GM21423 (cell line): Measurements from ENCODE around the gene VWA8.
"Not testable (repeated sequence)": the region's sequence is repeated elsewhere in the genome, so short reads cannot be mapped to it uniquely, and the experiment has no call there.

Source experiments
- ATAC-seq: cut with Tn5 transposase; IDR thresholded peaks from one replicate; pipeline ENCODE4 v1.9.1; 2021; ENCODE audit warnings: mild to moderate bottlenecking, moderate library complexity; ENCODE audit not compliant: unreplicated experiment

The VWA8 gene

DNA sequence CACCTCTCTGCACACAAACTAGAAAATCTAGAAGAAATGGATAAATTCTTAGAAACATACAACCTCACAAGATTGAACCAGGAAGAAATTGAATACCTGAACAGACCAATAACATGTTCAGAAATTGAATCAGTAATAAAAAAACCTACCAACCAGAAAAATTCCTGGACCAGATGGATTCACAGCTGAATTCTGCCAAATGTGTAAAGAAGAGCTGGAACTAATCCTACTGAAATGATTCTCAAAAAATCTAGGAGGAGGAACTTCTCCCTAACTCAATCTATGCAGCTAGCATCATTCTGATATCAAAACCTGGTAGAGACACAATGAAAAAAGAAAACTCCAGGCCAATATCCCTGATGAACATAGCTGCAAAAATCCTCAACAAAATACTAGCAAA lies 336.9 kb downstream of the VWA8 start:
- no peak for ATAC-seq

DNA sequence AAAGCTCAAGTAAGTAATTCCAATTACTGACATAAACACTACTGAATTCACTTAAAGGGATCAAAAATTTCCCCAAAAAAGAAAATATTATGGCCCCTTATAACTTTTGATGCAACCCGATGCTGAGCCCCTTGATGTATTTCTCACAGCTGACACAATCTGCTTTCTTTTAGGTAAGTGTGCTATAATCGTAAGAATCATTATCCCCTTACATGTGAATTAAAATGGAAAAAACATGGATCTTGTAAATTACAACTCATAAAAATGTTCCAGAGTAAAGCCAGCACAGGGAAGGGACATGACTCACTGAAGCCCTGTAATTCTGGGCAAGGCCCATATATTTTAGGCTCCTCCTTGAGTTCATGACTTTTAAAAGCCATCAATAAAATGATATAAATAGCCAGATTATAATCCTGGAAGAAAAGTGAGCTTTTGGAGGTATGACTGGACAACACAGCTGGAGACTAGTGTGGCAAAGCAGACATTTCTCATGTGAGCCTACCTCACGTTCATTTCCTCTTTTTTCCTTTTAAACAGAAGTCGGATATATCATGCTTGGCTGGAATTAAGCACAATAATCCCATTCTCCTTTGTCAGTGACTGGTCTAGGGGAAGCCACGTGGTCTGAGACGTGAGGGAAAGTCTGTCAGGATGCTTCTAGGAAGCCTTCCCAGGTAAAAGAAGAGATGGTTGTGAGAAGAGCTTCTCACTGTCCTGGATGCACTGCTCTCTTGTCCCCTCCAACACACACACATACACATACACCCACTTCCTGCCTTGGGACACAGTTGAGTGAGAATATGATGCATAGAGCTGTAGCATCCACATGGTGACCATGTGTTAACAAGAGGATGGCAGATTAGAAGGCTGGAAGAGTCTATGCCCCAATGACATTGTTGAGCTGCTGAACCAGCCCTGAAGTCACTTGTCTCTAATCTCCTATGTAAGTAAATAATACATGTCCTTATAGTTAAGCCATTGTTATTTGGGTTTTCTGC lies 338.2 kb downstream of the VWA8 start:
- ATAC-seq, result no peak

DNA sequence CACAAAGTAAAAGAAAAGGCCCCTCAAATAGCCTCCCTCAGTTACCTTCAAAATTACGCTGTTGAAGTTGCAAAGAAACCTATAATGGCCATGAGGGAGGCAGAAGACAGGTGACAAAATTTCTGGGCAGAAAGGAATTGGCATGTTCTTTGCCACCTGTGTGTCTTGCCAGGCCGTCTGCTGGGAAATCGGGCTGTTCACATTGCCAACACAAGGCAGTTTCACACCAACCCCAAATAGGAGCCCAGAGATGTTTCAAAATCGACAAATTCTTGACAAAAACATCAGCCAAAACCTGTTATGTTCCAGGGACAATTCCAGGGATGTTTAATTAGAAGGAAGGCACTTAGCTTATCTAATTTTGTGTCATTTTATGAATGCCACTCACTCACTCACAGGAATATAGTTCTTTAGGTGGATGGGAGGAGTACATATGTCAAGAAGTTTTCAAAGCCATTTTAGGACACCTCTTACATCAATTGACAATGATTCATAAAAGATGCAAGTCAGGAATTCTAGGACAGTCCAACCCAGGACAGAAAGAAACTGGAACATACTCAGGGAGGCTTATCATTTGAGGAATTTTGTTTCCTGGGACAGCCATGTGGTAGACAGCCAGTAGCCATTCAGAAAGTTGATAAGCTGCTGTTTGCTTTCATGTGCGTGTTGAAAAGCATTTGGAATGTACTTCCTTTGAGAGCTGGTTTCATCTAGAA lies 339.0 kb downstream of the VWA8 start:
- no peak for ATAC-seq

DNA sequence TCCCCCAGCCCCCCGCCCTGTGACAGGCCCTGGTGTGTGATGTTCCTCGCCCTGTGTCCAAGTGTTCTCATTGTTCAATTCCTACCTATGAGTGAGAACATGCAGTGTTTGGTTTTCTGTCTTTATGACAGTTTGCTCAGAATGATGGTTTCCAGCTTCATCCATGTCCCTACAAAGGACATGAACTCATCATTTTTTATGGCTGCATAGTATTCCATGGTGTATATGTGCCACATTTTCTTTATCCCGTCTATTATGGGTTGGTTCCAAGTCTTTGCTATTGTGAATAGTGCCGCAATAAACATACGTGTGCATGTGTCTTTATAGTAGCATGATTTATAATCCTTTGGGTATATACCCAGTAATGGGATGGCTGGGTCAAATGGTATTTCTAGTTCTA lies 343.3 kb downstream of the VWA8 start:
- ATAC-seq, result not testable (repeated sequence)

DNA sequence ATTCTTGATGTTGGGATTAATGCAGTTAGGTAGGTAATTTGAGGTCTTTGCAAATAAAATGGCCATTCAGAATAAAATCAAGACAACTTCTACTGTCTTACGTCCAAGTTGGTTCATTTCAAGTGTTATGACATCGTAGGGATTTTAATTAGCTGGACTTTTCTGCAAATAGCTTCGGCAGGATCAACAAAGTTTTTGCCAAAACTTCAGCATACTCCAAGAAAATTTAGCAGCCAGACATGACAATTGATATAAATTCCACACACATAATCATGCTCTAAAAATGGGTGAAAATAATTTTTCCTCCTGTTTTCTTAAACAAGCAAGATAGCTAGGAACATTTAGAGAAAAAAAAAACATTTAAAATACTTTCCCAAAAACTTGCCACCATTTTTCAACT lies 344.8 kb downstream of the VWA8 start:
- ATAC-seq, result no peak

DNA sequence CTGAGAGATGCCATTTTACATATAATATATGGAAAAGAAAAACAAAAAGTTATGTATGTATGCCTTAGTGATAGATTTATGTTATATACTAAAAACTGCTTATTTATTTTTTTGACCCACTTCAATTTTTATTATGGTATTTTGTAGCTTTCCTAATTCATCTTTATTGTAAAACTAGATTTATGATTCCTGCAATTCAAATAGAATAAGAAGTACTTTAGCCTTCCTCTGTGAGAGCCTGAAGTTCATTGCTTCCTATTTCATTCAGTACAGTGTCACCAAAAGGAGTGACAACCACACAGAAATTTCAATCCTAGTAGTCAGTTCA lies 345.4 kb downstream of the VWA8 start:
- no peak for ATAC-seq

DNA sequence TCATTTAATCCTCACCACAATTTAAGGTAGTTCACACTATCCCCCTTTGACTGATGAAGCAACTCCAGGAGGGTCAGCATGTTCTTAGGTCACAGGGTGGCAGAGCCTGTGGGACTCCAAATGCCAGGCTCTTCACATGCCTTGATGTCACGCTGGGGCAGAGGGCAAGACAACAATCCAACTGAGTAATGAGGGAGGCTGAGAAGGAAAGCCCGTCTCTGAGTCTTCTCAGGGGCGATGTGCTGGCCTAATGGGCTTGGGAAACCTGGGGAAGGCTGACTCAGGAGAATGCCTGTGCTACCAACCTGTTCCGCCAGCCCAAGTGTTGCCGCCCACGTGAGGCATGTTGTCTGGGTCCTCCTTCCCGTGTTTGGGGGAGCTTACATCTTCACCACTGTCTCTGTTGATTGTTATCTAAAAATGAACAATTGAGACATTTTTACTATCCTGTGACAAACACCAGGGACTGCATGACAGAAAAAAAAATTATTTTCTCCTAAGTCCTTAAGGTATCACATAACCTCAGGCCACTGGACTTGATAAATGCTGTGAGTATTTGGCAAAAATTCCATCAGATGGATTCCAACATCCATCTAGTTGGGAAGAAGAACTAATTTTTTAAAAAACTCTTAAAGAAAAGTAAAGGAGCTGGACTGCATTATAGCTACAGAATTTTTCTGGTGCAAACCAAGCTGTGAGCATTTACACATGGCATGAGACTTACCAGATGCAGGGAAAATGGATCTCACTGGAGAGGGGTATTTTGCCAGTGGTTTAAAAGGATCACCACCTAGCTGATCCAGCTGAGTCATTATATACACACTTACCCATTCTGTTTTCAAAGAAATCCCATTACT lies 346.0 kb downstream of the VWA8 start:
- no peak for ATAC-seq

DNA sequence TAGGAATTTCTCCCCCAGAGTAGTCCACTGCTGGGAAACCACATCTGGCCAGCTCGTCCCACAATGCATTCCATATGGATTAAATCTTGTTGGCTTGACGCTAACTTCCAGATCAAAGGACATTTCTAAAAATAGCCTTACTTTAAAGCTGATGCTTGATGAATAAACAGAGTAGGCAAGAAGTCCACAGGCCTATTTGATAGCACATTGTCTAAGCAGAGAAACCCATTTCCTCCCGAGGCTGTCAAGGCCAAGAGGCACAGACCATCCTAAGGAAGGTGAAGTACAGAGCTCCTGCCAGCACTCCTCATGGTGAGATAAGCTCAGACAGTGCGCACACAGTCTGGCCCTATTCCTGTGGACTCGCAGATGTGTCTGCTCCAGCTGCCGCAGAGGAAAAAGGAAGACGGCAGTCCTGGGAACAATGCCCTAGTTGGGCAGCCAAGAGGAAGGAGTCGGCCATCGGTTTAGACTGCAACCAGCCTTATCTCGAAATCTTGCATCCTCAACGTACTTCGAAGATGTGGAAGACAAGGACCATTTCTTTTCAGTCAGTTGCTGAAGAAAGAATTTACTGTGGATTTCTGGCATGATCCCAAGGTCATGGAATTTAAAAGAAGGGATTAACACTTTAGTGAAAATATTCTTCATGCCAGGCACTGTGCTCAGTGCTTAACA lies 346.8 kb downstream of the VWA8 start:
- no peak for ATAC-seq

DNA sequence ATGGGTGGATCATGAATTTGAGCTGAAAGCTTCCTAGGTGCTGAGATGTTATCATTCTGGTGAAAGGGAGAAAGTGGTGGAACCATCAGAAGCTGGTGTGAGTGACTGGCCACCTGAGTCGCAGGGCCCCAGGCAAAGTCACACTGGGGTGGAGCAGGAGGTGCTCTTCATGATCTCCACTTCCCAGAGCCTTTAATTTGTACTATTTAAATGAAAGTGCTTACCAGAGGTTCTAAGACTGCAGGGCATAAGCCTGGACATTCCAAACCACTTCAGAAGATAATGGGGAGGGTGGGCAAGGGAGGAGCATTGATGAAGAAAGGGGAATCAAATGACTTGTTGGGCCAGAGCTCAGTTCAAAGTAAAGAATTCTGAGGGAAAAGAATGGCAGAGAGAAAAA lies 347.4 kb downstream of the VWA8 start:
- ATAC-seq, result no peak

DNA sequence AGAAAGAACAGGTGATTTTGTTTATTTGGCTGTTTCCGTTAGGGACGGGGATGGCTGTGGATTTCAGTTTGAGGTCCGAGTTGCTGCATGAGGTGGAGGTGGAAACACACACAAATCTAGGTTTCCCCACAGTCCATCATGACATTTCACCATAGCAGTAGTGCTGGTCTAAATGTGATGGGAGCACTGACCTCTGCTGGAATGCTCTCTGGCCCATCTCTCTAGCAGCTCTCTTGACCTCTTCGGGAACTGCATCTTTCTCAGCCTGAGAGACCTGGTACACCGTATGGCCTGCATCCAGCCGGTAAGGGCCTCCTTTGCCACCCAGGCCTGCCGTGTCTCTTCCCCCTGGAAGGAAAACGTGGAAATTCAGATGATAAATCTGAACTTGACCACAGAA lies 349.5 kb downstream of the VWA8 start:
- no peak for ATAC-seq

DNA sequence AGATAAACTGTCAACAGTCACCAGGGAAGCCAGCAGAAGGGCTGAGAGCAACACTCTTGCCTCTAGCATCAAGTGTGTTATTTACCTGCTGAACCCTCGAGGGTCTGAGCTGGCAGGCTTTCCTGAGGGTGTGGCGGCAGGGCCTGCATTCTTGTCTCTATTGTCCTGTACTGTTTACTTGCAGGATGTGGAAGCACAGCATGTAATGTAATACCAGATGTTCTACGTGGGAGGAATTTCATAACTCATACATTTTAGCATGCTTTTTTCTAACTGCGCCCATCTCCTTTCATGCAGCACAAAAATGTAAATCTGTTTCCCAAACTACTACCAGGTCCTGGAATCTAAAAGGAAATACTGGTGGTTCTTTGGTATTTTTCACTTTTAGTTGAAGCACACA lies 350.5 kb downstream of the VWA8 start:
- ATAC-seq, result no peak

DNA sequence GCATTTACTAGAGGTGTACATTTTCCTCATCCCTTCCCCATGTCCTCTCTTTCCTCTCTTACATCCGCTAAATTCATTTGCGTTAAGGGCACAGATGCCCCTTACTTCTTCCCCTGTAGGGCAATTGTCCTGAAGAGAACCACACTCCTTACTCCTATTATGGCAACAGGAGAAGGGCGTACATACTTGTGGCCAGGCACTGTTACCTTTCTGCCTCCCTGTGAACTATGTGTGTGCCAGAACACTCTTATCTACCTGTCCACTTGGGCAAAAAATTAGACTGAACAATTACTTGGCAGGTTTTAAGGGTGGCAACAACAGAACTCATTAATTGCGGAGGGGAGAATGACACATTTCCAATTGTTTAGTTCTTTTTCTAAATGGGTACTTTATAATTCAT lies 351.1 kb downstream of the VWA8 start:
- no peak for ATAC-seq

DNA sequence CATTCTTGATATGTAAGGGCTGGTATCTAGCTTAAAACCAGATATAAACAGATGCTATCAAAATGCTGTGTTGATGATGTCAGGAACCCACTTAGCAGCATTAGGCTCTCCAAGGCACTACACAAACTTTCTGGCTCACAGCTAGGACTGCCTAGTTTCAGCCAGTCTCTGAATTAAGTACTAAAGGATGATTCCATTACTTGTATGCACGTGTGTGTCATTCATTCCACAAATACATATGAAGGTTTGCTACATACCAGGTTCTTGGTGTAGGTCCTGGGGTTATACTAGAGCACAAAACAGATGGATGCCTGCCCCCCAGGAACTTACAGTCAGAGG lies 352.1 kb downstream of the VWA8 start:
- no peak for ATAC-seq

DNA sequence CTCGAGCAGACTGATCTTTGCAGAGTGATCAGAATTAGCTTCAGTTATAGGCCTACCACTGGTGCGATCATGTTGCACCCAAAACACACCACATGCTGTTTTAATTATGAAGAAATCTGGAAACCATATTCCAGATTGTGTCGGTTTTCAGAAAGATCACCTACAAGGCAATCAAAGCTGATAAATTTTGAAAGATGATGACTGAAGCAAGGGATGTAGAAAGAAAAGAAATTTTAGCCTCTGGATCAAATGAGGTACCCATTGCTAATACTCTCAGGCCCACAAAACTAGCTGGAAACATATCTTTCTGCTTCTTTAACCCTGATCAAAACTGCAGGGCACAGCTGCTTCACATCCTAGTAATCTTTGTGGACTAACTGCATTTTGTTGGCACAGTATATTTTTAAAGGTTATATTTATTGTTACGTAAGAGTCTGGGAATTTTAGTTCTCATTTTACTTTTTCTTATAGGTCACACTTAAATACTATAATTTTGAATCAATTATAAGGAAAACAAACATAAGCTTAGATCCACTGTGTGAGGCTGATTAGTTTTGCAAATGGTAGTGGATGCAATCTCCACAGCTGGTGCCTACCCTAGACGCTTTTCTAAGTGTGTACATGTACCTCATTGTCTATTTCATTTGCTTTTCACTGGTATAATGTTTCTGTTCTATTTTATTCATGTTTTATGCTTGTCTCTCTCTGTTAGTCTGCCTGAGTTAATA lies 352.6 kb downstream of the VWA8 start:
- no peak for ATAC-seq

DNA sequence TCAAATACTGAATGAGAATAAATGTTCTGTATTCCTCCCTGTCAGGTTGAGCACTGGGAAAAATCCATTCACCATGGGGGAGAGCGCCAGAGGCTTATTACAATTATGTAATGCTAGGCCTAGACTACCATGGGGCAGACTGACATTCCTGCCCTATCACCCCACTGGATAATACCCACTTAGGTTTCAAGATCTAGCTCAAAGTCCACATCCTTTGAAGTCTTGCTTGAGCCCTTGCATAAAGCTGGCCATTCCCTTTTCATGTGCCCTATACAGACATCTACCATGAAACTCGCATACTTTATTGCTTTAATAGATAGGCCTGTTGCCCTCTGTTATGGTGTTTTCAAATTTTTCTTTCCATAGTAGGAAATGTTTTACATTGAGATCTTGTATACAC lies 354.3 kb downstream of the VWA8 start:
- no peak for ATAC-seq

DNA sequence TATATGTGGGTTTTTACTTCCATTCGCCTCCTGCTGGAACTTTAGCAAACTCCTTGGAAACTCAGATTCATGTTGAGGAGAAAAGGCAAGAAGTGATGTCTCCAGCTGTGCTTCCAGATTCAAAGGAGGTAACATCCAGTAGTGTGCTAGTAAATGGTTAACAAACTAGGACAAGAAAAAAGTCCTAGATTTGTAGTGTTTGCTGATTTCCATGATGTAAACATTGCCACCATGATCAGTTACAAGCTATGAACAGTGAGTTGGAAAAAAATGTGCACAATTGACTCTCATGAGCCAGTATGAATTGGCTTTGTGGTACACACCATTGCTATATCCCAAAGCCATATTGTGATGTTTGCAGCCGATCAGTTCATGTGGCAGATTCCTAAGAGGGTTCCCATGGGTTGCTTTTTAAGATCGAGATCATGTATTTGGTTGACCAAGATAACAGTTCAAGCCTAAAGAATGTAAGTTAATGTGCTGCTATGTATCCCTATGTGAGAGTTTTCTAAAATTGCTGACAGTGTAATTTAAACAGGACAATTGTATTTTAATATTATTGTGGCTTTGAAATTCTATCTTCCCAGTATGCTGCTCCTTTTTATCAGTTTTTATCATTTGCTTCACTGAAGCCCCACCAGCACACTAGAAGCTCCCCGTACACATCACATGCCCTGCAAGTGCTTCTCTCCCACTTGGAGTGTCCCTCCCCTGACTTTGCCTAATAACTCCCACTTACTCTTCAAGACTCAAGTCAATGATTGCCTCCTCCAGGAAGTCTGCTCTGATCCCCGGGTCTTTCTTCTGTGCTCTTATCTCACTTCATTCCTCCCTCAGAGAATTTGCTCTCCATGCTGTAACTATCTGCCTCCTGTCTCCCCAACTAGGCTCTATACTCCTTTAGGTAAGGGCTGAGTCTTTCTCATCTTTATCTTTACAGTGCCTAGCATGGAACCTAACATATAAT lies 355.3 kb downstream of the VWA8 start:
- ATAC-seq, result no peak

DNA sequence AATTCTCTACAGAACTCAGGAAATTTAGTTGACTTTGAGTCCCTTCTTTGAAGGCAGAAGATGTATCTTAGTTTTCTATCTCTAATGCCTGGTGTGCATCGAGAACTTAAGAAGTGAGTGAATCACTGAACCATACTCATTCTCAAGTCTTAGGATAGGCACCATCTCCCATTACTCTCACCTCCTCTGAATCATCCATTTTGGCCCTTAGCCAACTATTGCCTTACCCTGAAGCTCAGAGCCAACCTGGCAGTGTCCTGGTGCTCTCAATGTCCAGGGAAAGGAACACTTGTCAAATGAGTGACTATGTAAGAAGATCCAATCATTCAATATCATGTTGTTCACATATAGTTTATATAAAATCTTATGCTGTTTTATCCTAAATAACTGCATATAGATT lies 357.0 kb downstream of the VWA8 start:
- ATAC-seq, result no peak

DNA sequence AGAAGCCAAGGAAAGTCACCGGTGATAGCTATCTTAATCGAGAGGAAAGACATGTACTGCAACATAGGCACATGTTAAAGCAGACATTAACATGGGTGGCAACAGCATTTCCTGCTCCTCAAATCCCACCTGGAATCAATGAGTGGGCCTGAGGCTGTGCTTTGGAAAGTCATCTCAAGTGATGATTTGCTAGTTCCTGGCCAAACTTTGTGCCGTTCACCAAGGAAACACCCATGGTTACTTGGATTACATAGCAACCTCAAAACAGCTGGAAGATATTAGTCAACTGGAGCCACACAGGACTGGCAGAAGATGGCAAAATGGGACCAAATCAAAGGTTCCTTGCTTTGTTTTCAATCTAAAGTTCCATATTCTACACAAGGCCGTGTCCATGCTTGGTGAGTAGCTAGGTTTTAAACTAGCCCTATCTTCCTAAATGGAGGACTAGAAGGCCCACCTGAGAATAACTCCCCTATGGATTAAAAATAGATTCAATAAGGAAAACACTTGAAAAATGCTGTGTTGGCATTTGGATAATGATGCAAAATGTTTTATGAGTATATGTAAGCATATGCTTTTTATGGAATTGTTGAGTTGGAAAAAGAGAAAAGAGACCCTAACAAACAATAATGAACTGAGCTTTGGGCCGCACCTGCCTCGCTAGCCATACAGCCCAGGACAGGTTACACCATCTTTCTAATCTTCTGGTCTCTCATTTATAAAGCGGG lies 359.0 kb downstream of the VWA8 start:
- no peak for ATAC-seq
